ENCODE results near the gene C16orf95.

Gene C16orf95

GRCh38 chr16:87322360-87322759 lies 5.2 kb upstream of the C16orf95 start:
- TF ChIP-seq CTCF (IDR thresholded peaks at IDR 0.05): no peak
- no peak for TF ChIP-seq ZFX (IDR thresholded peaks at IDR 0.05; ENCODE audit: borderline replicate concordance)
- no peak overlapping the region for H3K27ac ChIP-seq

- no peak overlapping the region for H3K27ac ChIP-seq
- TF ChIP-seq ZFX (IDR thresholded peaks at IDR 0.05; ENCODE audit: borderline replicate concordance): no peak
- TF ChIP-seq CTCF (IDR thresholded peaks at IDR 0.05): no peak
Observed at GRCh38 chr16:87321336-87322107, 4.3 kb upstream of the C16orf95 start.

- TF ChIP-seq CTCF (IDR thresholded peaks at IDR 0.05) (no peak), ZFX (IDR thresholded peaks at IDR 0.05; ENCODE audit: borderline replicate concordance) (no peak)
- no peak overlapping the region for H3K27ac ChIP-seq
Observed at GRCh38 chr16:87320510-87321227, 3.5 kb upstream of the C16orf95 start.

GRCh38 chr16:87319997-87320491 lies 2.9 kb upstream of the C16orf95 start:
- H3K27ac ChIP-seq: no peak overlapping the region
- TF ChIP-seq ZFX (IDR thresholded peaks at IDR 0.05; ENCODE audit: borderline replicate concordance): no peak
- no peak for TF ChIP-seq CTCF (IDR thresholded peaks at IDR 0.05)

- TF ChIP-seq ZFX (IDR thresholded peaks at IDR 0.05; ENCODE audit: borderline replicate concordance) (no peak), CTCF (IDR thresholded peaks at IDR 0.05) (no peak)
- peak overlapping the region; percentile 87; the same call in 1 of the 2 replicates for H3K27ac ChIP-seq
Observed at GRCh38 chr16:87319011-87319410, 1.8 kb upstream of the C16orf95 start.

- TF ChIP-seq CTCF (IDR thresholded peaks at IDR 0.05) (no peak), ZFX (IDR thresholded peaks at IDR 0.05; ENCODE audit: borderline replicate concordance) (no peak)
Observed at GRCh38 chr16:87317750-87318644, 805 bp upstream of the C16orf95 start.

More at GRCh38 chr16:87317750-87318644, 805 bp upstream of the C16orf95 start:
- peak overlapping the region; percentile 87 for H3K27ac ChIP-seq
